ENCODE data around the gene PDLIM5. TPM values are rescaled to one million over a fixed set of nuclear protein-coding genes. Genes with fewer than 3 reads are reported as not detected.

Gene PDLIM5
- total RNA-seq, 1 experiment from 2014 or later = 58.0 TPM

DNA sequence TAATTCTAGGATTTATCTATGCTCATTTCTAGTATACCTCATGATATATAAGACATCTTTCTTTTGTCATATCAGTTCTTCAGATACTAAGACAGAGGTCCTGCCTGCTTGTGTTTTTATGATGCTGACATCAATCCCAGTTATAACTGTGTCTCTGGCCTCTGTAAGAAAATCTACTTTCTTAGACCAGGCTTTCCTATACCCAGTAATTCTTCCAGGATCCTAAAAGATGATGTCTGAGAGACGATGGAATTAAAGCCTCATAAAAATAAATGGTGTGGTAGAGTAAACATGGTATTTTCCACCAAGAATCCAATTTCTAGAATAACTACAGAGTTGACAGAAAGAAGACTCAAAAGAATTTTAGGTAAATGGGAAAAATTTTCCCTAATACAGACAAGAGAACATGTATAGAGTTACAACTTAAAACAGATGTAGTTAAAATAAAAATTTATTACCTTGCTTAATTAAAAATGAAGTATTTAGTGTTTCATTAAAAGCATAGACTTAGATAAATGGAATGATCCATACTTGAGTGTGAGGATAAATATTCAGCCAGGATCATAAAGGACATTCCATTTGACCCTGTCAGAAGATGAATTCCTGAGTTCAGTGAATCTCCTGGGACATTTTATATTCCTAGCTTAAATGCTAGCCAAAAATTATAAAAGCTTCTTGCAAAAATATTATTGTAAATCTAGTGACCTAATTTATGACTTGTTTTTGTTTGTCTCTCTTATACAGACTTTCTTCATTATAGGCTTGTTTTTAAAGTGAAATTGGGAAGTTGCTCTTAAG lies 137.4 kb downstream of the PDLIM5 start:
- Mint-ChIP-seq H3K9me3 (no peaks in the 10 kb centered on the region), H3K27me3 (ENCODE audit: low read depth) (no peaks in the 10 kb centered on the region), H3K4me3 (no peak overlapping the region), H3K4me1 (no peaks in the 10 kb centered on the region), H3K36me3 (ENCODE audit: insufficient read depth in 1 of 3, low read depth in 3 of 3) (peaks cover 3 to 13% (median 8%) of the 10 kb centered on the region in 3 experiments; a peak in 6 of 7 replicates), H3K27ac (no peak overlapping the region; a peak in 1 of 7 replicates)
- Histone ChIP-seq H3K23ac (ENCODE audit: insufficient read length, low read depth, low read length) (no peak overlapping the region), H2BK5ac (ENCODE audit: insufficient read length, low read length) (no peak overlapping the region), H3K27me3 (ENCODE audit: insufficient read depth, low read length) (no peaks in the 10 kb centered on the region), H4K5ac (ENCODE audit: insufficient read length, low read depth, low read length) (no peak overlapping the region), H2BK120ac (ENCODE audit: low read depth, low read length, poor library complexity, severe bottlenecking) (no peak overlapping the region), H2BK15ac (ENCODE audit: low read depth, low read length) (no peak overlapping the region), H2AK5ac (ENCODE audit: insufficient read length, low read length) (no peak overlapping the region), H3K4ac (ENCODE audit: low read depth, low read length) (no peak overlapping the region), H3K56ac (ENCODE audit: insufficient read length, low read depth, low read length) (no peak overlapping the region), H3K79me2 (ENCODE audit: insufficient read depth, low read length) (no peaks in the 10 kb centered on the region), H3K9ac (ENCODE audit: extremely low read depth, insufficient read length, low read length) (no peak overlapping the region), H3K14ac (ENCODE audit: insufficient read depth, low read length) (no peak overlapping the region), H3K18ac (ENCODE audit: insufficient read length, low read depth, low read length) (no peak overlapping the region), H3K4me1 (ENCODE audit: insufficient read depth, low read length) (no peaks in the 10 kb centered on the region), H2BK20ac (ENCODE audit: low read depth, low read length, poor library complexity, severe bottlenecking) (no peak overlapping the region), H2AFZ (ENCODE audit: low read length) (no peak overlapping the region), H3K23me2 (ENCODE audit: insufficient read length, low read depth, low read length, poor library complexity, severe bottlenecking) (no peaks in the 10 kb centered on the region), H3T11ph (ENCODE audit: low read length) (no peak overlapping the region), H3K4me2 (ENCODE audit: insufficient read depth, insufficient read length, low read length) (no peak overlapping the region), H3K27ac (ENCODE audit: insufficient read length, low read depth, low read length) (no peak overlapping the region), H4K20me1 (ENCODE audit: control insufficient read depth, insufficient read depth, insufficient read length) (no peaks in the 10 kb centered on the region), H2BK12ac (ENCODE audit: insufficient read length, low read depth, low read length) (no peak overlapping the region), H4K91ac (ENCODE audit: insufficient read length, low read depth, low read length) (no peak overlapping the region), H3K9me3 (ENCODE audit: control insufficient read depth, low read depth, low read length) (no peaks in the 10 kb centered on the region), H4K8ac (replicated peaks; ENCODE audit: insufficient read length, low read depth, low read length) (no peak overlapping the region), H3K79me1 (ENCODE audit: insufficient read depth, low read depth, low read length, poor library complexity, severe bottlenecking) (no peaks in the 10 kb centered on the region)
- no peak for DNase-seq
- TF ChIP-seq, protein P1, sequence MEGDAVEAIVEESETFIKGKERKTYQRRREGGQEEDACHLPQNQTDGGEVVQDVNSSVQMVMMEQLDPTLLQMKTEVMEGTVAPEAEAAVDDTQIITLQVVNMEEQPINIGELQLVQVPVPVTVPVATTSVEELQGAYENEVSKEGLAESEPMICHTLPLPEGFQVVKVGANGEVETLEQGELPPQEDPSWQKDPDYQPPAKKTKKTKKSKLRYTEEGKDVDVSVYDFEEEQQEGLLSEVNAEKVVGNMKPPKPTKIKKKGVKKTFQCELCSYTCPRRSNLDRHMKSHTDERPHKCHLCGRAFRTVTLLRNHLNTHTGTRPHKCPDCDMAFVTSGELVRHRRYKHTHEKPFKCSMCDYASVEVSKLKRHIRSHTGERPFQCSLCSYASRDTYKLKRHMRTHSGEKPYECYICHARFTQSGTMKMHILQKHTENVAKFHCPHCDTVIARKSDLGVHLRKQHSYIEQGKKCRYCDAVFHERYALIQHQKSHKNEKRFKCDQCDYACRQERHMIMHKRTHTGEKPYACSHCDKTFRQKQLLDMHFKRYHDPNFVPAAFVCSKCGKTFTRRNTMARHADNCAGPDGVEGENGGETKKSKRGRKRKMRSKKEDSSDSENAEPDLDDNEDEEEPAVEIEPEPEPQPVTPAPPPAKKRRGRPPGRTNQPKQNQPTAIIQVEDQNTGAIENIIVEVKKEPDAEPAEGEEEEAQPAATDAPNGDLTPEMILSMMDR (conservative IDR thresholded peaks at IDR 0.05) = no peak
- WGBS (ENCODE audit: extremely low coverage, insufficient read length, low lambda C conversion rate) = no CpG with 5 or more reads among the region's 1 CpG

Data from H9 (cell line).